HepG2 (cell line): ENCODE results near the gene EFEMP2. TPM values are rescaled to one million over a fixed set of nuclear protein-coding genes. Genes with fewer than 3 reads are reported as not detected.

Experiments
- ATM ChIP-seq: fragments of 450-650 bp; IDR thresholded peaks from 2 replicates; pipeline ENCODE4 v1.7.1; 2017; ENCODE audit warnings: mild to moderate bottlenecking, borderline replicate concordance
- CEBPZ ChIP-seq: IDR thresholded peaks from 2 replicates; pipeline ENCODE4 v1.6.1; 2012; ENCODE audit warnings: low read length, improper control_type of control experiment
- GATA4 ChIP-seq: sonication (generic); IDR thresholded peaks from 2 replicates; pipeline ENCODE4 v1.6.1; 2016; ENCODE audit warnings: antibody characterized with exemption, low read depth, borderline replicate concordance
- HNF4G ChIP-seq, 2 experiments: sonication (generic) in 1 of 2; formaldehyde crosslinking in 1 of 2; IDR thresholded peaks; 2 replicates each; pipeline versions ENCODE4 v1.4.0 to v1.6.1; 2011 to 2020; ENCODE audit warnings: borderline replicate concordance in 2 of 2, low read depth in 2 of 2, mild to moderate bottlenecking in 2 of 2, low read length in 1 of 2, missing genetic modification reagents in 1 of 2, moderate library complexity in 1 of 2
- MEIS1 ChIP-seq: sonication (generic); formaldehyde crosslinking; IDR thresholded peaks from 2 replicates; pipeline ENCODE4 v1.9.0; 2021; ENCODE audit warnings: mild to moderate bottlenecking, missing genetic modification reagents, moderate library complexity, borderline replicate concordance
- SAP130 ChIP-seq: IDR thresholded peaks from 2 replicates; pipeline ENCODE4 v1.6.1; 2016; ENCODE audit warnings: low read depth
- TAF15 ChIP-seq: fragments of 200-400 bp; formaldehyde crosslinking; IDR thresholded peaks from one replicate; pipeline ENCODE4 v1.6.1; 2018; ENCODE audit warnings: mild to moderate bottlenecking, low read depth, low read length; ENCODE audit not compliant: poor library complexity, severe bottlenecking
- TEAD3 ChIP-seq: optimal IDR thresholded peaks from 2 replicates; pipeline ENCODE3; 2016; ENCODE audit warnings: borderline replicate concordance
- TRAFD1 ChIP-seq: sonication (generic); formaldehyde crosslinking; IDR thresholded peaks from 2 replicates; pipeline ENCODE4 v1.5.1; 2020; ENCODE audit warnings: missing genetic modification reagents, mild to moderate bottlenecking, borderline replicate concordance
- TRIM22 ChIP-seq: fragments of 450-650 bp; IDR thresholded peaks from 2 replicates; pipeline ENCODE4 v1.6.1; 2017
- ZKSCAN8 ChIP-seq: IDR thresholded peaks from 2 replicates; pipeline ENCODE4 v1.6.1; 2016; ENCODE audit warnings: borderline replicate concordance, missing genetic modification reagents, missing compliant biosample characterization
- ZNF207 ChIP-seq: fragments of 450-650 bp; IDR thresholded peaks from 2 replicates; pipeline ENCODE4 v1.6.1; 2016; ENCODE audit warnings: antibody characterized with exemption, borderline replicate concordance
- ZNF431 ChIP-seq: sonication (generic); formaldehyde crosslinking; IDR thresholded peaks from 2 replicates; pipeline ENCODE4 v1.9.0; 2022; ENCODE audit warnings: missing genetic modification reagents, low read depth, mild to moderate bottlenecking, borderline replicate concordance
- ZNF460 ChIP-seq: sonication (generic); formaldehyde crosslinking; IDR thresholded peaks from 2 replicates; pipeline ENCODE4 v1.5.1; 2020; ENCODE audit warnings: missing genetic modification reagents, mild to moderate bottlenecking, borderline replicate concordance
- ZNF501 ChIP-seq: sonication (generic); formaldehyde crosslinking; IDR thresholded peaks from 2 replicates; pipeline ENCODE4 v1.5.1; 2020; ENCODE audit warnings: mild to moderate bottlenecking, moderate library complexity, missing genetic modification reagents
- ZNF75D ChIP-seq: sonication (generic); formaldehyde crosslinking; IDR thresholded peaks from 2 replicates; pipeline ENCODE4 v1.8.1; 2023; ENCODE audit warnings: missing genetic modification reagents, mild to moderate bottlenecking, borderline replicate concordance
- ZSCAN30 ChIP-seq: sonication (generic); formaldehyde crosslinking; IDR thresholded peaks from 2 replicates; pipeline ENCODE4 v1.5.0; 2020; ENCODE audit warnings: mild to moderate bottlenecking, missing genetic modification reagents
- polyA plus RNA-seq, 8 experiments: library from polyadenylated mRNA; depleted of rRNA in 3 of 8; stranded (reverse) in 7 of 8; unstranded in 1 of 8; fragments of >200 nt; fragmentation: Illumina TruSeq in 4 of 8; extraction: Trizol in 4 of 8; gene quantifications; 2 replicates each; pipeline versions ENCODE4 v1.2.1 to v1.2.3, GENCODE V29; 2011 to 2016; ENCODE audit warnings: low read depth in 4 of 8, missing spikeins in 1 of 8, mixed read lengths in 1 of 8; ENCODE audit not compliant: insufficient read depth in 1 of 8
- total RNA-seq, 5 experiments: library from RNA; depleted of rRNA; stranded (reverse); fragments of >200 nt; fragmentation: Illumina TruSeq; extraction: Trizol; gene quantifications; 2 replicates each; pipeline ENCODE4 v1.2.3, GENCODE V29; 2016; ENCODE audit warnings: low read depth in 1 of 5
- TF ChIP-seq, protein P1 (sequence below): IDR thresholded peaks from 2 replicates; pipeline ENCODE4 v1.6.1; 2016; ENCODE audit warnings: missing compliant biosample characterization, missing genetic modification reagents, borderline replicate concordance
- TF ChIP-seq, protein P2 (sequence below): sonication (generic); formaldehyde crosslinking; IDR thresholded peaks from 2 replicates; pipeline ENCODE4 v1.4.0; 2020; ENCODE audit warnings: missing genetic modification reagents, low read depth, mild to moderate bottlenecking, borderline replicate concordance

Gene EFEMP2
- total and polyA plus RNA-seq, 2 of the 13 experiments (the other 11 are each of a cell fraction or from before 2014, with no cell fraction given): 7.4 to 29.7 TPM

GRCh38 chr11:65860278-65861164, 12.1 kb downstream of the EFEMP2 start, which contains the start of gene MUS81 (continued):
- TF ChIP-seq TRAFD1 (0 out of 2 replicates have a peak, but pooled peaks have one; percentile 21), TRIM22 (no peak), ZNF460 (CRISPR knock-in tag) (no peak; the same call in 1 of the 2 replicates), ZNF431 (CRISPR knock-in tag) (no peak), ZKSCAN8 (CRISPR knock-in tag) (peak; percentile 47; the same call in 1 of the 2 replicates), CEBPZ (no peak), GATA4 (no peak), ZNF501 (CRISPR knock-in tag) (peak; percentile 53; the same call in 1 of the 2 replicates), TAF15 (peak; percentile 52), SAP130 (peak; percentile 92), ZNF207 (no peak), ZSCAN30 (0 out of 2 replicates have a peak, but pooled peaks have one; percentile 48), ZNF75D (CRISPR knock-in tag) (no peak), TEAD3 (CRISPR knock-in tag) (peak; percentile 29), HNF4G (IDR thresholded peaks at IDR 0.05; ENCODE audit: borderline replicate concordance, low read depth, low read length) (no peak), HNF4G (CRISPR knock-in tag; IDR thresholded peaks at IDR 0.05; ENCODE audit: borderline replicate concordance, low read depth) (no peak; the same call in 1 of the 2 replicates), MEIS1 (CRISPR knock-in tag) (no peak), ATM (no peak)
- TF ChIP-seq, protein P1, sequence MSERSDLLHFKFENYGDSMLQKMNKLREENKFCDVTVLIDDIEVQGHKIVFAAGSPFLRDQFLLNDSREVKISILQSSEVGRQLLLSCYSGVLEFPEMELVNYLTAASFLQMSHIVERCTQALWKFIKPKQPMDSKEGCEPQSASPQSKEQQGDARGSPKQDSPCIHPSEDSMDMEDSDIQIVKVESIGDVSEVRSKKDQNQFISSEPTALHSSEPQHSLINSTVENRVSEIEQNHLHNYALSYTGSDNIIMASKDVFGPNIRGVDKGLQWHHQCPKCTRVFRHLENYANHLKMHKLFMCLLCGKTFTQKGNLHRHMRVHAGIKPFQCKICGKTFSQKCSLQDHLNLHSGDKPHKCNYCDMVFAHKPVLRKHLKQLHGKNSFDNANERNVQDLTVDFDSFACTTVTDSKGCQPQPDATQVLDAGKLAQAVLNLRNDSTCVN (CRISPR knock-in tag): no peak
- TF ChIP-seq, protein P2, sequence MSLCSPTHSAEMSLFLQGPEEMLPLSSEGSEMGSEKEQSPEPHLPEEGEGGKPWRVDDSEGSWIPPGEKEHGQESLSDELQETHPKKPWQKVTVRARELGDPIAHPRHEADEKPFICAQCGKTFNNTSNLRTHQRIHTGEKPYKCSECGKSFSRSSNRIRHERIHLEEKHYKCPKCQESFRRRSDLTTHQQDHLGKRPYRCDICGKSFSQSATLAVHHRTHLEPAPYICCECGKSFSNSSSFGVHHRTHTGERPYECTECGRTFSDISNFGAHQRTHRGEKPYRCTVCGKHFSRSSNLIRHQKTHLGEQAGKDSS (CRISPR knock-in tag): peak; percentile 49; the same call in 1 of the 2 replicates
